NCI-H2107 treated with DMSO at 0.1 percent for 48 hours (cell line): Measurements from ENCODE around the gene KCNAB1.
"Not testable (repeated sequence)": the region's sequence is repeated elsewhere in the genome, so short reads cannot be mapped to it uniquely, and the experiment has no call there.

Experiments
- DNase-seq: peaks from one replicate; lab custom pipeline; 2025; ENCODE audit not compliant: unreplicated experiment; lab: John Stamatoyannopoulos, UW

Gene KCNAB1

DNA sequence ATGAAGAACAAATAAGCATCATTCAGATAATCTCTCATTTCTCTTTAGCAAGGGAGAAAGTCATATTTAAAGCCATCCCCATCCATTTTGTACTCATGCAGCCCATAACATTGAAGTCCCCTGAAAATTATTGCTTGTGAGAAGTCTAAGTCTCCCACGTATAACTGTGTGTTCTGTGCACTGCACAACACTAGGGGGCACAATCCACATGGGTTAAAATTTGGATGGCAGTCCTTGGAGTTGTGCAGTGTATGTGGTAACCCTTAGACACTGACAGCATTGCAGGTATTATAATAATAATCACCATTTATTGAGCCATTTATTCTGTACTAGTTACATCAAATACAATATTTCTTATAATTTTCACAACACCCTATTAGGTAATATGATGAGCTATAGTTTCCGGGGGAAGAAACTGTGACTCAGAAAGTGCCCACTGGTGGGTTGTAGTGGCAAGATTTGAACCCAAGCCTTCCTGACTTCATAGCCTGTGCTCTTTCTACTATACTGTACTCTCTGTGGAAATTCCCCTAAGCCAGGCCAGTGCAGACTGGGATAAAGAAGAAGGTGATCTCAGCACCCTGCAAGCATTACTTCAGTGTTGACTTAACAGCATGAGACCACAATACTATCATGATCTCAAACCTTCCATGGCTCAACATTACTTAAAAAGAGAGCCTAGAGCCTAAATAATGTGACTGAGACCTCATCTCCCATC is 15.7 kb downstream of the KCNAB1 start:
- no peak for DNase-seq

DNA sequence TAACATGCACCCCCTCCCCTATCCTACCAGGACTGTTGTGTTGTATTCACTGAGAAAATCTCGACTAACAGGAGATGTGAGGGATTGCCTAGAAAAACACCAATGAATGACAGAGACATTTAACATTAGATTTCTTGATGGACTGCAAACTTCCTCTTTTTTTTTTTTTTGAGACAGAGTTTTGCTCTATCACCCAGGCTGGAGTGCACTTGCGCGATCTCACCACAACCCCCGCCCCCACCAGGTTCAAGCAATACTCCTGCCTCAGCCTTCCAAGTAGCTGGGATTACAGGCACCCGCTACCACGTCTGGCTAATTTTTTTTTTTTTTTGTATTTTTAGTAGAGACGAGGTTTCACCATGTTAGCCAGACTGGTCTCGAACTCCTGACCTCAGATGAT is 17.0 kb downstream of the KCNAB1 start:
- DNase-seq, result not testable (repeated sequence)

DNA sequence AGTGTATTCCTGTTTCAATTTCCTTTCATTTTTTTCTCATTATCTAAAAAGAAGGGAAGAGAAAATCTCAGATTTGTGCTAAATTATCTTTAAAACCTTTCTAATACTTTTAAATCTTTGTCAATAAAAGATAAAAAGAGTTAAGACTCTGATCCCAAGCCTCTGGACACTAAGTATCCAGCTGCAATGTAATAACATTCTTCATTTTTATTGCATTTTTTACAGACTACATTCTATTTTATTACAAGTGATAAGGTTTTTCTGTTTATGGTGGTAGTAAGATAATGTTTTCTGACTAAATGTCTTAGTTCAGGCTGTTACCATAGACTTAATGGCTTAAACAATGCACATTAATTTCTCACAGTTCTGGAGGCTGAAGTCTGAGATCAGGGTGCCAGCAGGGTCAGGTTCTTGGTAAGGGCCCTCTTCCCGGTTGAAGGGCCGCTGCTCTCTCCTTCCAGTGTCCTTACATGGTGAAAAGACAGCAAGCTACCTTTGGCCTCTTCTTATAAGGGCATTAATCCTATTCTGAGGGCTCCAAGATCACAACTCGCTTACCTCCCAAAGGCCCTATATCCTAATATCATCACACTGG is 19.7 kb downstream of the KCNAB1 start:
- no peak for DNase-seq

DNA sequence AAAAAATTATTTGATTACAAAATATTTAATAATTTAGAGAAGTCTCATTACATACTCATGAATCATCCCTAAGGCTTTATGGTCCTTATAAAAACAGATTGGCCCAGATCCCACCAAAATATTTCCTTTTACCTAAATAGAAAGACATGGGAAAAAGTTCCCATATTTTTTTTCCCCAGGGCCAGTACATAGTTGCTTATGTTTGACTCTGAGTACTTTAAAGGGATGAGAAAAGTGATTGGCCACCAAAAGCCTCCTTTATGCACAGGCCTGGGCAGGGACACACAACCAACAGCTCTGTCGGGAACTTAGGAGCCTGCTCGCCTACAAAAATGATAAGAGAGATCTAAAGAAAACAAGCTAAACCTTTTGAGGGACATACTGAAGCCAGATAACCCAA is 22.3 kb downstream of the KCNAB1 start:
- no peak for DNase-seq

DNA sequence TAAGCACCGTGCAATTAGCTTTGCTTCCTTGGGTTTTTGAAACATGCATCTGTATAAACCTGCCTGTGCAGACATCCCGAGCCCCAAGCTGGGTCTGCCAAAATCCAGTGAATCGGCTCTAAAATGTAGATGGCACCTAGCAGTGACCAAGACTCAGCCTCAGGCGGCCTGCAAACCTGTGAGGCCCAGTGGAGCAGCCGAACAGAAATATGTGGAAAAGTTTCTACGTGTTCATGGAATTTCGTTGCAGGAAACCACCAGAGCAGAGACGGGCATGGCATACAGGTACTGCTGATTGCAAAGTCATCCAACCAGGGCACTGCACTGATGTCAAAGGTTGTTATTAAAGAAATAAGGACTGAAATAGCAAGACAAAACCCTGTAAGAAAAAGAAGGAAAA is 22.8 kb downstream of the KCNAB1 start:
- DNase-seq, result no peak

GRCh38 chr3:156144060-156144459 is 23.7 kb downstream of the KCNAB1 start:
- no peak for DNase-seq

DNA sequence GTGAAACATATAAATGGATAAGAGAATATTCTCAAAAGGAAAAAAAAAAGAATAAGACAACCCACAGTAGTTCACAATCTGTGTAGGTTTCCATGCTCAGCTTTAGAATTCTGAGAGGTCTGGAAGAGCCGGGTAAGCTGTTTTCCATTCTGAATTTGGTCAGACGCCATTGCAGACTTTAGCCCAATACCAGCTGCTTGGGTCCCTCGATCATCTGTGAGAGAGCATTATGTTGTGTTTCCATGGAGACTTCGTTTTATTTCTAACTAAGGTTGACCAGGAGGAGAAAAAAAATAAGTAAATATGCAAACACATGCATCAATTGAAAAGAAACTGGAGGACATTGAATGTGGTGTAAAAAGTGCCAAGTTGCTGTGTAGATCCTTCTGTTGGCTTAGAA is 25.5 kb downstream of the KCNAB1 start:
- DNase-seq, result no peak

DNA sequence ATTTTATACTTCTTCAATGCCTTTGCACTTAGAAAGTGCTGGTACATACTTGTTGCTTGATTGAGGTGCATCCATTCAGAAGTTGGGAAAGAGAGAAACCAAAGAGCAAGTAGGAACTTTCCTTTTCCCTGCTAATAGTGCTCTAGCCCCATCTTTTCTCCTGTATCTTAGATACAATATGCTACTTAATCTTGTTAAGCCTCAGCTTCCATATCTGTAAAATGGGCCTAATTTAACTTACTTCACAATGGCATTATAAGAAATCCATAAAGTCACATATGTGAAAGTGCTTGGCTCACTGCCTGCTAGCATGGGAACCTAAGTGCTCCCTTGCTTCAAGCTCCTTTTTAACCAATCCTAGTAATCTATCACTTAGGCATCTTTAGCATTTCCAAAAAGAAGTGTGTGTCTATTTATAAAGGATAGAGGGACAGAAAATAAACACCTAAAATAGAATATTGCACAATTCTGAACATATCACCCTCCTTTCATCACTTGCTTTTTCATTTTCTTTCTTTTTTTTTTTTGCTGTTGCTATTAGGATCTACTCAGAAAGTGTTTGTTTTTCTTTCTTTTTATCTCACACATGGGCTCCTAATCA is 28.1 kb downstream of the KCNAB1 start:
- DNase-seq, result no peak

GRCh38 chr3:156148946-156149381 is 28.6 kb downstream of the KCNAB1 start:
- DNase-seq, result no peak

GRCh38 chr3:156149876-156150275 is 29.5 kb downstream of the KCNAB1 start:
- DNase-seq, result no peak

DNA sequence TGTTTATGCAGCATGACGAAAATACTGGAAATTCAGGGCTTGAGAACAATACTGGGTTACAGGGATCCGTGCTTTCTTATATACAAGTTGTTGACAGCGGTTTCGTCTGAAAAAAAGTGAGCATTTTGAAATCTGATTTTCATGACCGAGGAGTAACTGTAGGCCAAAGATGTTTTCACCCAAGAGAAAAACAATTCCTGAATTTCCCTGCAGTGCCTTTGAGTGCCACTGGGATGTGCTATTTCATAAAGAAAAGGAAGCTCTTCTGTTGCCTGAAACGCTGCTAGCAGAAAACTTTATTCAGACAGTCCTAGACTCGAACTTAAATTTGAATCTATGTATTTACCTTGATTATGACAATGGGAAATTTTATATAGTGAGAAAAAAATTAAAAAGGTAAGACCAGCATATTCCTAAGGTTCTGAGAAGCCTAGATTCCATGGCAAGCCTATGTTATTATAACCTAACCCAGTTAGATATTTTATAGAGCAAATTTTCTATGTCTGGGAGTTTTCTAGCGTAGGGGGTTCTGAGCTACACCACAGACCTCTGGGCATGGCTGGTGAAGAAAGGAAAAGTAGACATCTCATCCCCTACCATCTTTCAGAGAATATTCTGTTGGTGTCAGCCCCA is 30.2 kb downstream of the KCNAB1 start:
- peak; percentile 88 for DNase-seq

- peak; percentile 90 for DNase-seq
These were observed 31.5 kb downstream of the KCNAB1 start for GRCh38 chr3:156151824-156152428.

- DNase-seq, result no peak
These were observed 38.4 kb downstream of the KCNAB1 start for GRCh38 chr3:156158656-156159295.

- DNase-seq, result peak; percentile 60
These were observed 40.3 kb downstream of the KCNAB1 start for GRCh38 chr3:156160647-156161046.

DNA sequence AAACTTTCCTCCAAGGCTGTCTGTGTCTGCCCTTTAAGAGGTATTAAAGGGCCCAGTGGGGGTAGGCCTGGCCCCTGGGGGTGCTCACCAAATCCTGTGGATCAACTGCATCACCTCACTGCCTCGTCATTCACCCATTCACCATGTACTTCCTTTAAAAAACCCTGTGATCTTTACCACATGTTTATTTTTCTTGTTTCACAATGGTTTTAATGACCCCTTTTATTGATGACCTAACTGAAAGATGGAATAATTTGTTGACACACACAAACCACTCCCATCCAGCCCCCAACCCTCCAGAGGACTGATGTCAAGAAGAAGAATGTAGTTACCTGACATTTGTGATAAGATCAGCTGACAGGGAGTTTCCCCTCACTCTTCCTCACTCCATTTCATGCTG is 40.8 kb downstream of the KCNAB1 start:
- no peak for DNase-seq

- no peak for DNase-seq
These were observed 43.5 kb downstream of the KCNAB1 start for GRCh38 chr3:156163848-156164247.

GRCh38 chr3:156166808-156167207 is 46.4 kb downstream of the KCNAB1 start:
- DNase-seq, result no peak

DNA sequence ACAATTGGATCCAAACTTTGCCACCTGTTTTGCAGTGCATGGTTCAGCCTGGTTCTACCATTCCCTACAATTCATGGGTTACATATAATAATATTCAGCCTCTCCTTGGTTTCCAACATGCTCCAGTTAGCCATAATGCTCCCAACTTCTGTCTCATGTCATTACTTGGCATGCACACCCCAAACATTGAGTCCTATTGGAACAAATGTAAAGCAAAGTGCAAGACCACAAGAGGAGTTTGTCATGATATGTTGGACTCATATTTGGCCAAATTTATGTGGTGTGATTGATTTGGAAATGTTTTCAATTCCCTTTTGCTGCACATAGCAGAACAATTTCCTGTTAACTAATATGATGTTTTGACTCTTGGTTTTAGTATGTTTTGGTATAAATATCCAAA is 50.2 kb downstream of the KCNAB1 start:
- DNase-seq, result no peak

GRCh38 chr3:156171281-156172267 is 51.2 kb downstream of the KCNAB1 start:
- peak; percentile 24 for DNase-seq

GRCh38 chr3:156172536-156172935 is 52.2 kb downstream of the KCNAB1 start:
- no peak for DNase-seq
